Kidney glomerular epithelial cell (primary cell): ENCODE measurements around the gene VIPR2.

Experiments
- DNase-seq: peaks from one replicate; lab custom pipeline; 2025; lab: John Stamatoyannopoulos, UW

The VIPR2 gene

GRCh38 chr7:159064816-159065510, 79.7 kb downstream of the VIPR2 start:
- no peak for DNase-seq

- DNase-seq: no peak
Measured at GRCh38 chr7:159064121-159064815, 80.4 kb downstream of the VIPR2 start.

DNA sequence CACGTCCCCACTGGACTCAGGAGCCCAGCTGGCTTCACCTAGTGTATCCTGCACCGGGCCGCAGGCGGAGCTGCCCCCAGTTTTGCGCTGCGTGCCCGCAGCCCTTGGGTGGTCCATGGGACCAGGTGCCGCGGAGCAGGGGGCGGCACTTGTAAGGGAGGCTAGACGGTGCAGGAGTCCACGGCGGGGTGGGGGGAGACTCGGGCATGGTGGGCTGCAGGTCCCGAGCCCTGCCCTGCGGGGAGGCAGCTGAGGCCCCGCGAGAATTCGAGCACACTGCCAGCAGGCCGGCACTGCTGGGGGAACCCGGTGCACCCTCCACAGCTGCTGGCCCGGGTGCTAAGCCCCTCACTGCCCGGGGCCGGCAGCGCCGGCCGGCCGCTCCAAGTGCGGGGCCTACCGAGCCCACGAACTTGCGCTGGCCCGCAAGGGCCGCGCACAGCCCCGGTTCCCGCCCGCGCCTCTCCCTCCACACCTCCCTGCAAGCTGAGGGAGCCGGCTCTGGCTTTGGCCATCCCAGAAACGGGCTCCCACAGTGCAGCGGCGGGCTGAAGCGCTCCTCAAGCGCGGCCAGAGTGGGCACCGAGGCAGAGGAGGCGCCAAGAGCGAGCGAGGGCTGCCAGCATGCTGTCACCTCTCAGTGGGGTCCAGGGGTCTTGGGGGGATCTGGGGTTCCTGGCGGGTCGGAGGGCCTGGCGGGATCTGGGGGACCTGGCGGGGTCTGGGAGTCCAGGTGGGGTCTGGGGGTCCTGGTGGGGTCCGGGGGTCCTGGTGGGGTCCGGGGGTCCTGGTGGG, 81.4 kb downstream of the VIPR2 start:
- DNase-seq: no peak

DNA sequence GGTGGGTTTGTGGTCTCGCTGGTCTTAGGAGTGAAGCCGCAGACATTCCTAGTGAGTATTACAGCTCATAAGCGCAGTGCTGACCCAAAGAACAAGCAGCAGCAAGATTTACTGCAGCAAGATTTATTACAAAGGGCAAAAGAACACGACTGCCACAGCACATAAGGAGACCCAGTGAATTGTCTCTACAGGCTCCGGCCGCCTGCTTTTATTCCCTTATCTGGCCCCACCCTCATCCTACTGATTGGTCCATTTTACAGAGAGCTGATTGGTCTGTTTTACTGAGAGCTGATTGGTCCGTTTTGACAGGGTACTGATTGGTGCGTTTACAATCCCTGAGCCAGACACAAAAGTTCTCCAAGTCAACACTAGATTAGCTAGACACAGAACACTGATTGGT, 82.1 kb downstream of the VIPR2 start:
- no peak for DNase-seq

DNA sequence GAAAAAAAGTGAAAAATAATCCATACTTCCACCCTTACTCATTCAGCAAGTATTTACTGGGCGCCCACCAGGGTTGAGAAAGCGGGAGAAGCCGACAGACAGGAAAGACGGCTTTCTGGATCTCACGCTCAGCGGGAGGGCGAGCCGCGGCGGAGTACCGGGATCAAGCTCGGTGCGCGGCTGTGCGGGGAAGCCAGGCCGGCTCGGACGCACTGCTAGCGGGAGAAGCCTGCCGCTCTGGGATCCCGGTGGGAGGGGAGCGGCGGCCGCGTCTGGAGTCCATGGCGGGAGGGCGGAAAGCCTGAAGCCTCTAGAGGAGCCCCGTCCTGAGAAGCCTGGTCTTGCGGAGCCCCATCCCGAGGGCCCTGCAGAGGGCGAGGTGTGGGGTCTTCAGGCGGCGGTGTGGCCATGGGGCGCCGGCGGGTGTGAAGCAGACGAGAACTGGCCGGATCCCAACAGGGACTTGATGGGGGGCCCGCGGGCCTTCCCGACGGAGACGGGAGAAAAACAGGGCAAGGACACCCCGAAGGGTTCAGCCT, 82.9 kb downstream of the VIPR2 start:
- no peak for DNase-seq

DNA sequence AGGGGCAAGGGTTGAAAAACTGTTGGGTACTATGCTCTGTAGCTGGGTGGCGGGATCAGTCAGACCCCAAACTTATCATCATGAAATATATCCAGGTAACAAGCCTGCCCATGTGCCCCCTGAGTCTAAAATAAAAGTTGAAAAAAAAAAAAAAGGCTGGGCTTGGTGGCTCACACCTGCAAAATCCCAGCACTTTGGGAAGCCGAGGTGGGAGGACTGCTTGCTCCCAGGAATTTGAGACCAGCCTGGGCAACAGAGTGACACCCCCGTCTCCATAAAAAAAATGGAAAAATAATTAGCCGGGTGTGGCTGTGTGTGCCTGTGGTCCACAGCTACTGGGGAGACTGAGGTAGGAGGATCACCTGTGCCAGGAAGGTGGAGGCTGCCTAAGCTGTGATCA, 83.5 kb downstream of the VIPR2 start:
- no peak for DNase-seq

DNA sequence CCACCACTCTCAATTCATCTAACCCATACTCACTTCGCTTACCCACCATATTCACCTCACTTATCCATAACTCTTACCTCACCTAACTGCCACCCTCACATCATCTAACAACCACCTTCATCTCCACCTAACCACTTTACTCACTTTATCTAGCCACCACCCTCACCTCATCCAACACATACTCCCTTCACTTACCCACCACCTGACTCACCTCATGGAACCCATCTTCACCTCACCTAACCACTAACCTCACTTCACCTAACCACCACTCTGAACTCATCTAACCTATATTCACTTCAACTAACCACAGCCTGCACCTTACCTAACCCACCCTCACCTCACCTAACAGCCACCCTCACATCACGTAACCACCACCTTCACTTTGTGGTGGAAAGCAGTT, 84.2 kb downstream of the VIPR2 start:
- DNase-seq: no peak

GRCh38 chr7:159059629-159060028, 85.0 kb downstream of the VIPR2 start:
- no peak for DNase-seq

GRCh38 chr7:159057647-159058046, 87.0 kb downstream of the VIPR2 start:
- DNase-seq: no peak

DNA sequence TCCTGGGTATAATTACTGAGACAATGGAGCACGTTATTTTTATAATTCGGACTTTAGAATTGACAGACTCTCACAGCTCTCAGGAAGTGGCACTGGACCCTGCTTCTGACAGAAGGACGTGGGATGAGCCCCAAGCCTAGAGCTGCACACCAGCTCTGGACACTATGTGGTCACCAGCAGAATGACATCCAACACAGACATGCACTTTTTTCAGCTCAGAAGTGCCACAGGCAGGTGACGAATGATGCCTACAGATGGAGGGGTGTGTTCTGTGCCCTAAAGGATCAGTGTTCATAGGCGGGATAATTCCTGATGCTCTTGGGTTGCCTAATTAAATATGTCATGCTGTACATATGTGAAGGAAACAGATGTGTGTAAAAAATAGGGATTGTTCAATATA, 87.9 kb downstream of the VIPR2 start:
- no peak for DNase-seq

DNA sequence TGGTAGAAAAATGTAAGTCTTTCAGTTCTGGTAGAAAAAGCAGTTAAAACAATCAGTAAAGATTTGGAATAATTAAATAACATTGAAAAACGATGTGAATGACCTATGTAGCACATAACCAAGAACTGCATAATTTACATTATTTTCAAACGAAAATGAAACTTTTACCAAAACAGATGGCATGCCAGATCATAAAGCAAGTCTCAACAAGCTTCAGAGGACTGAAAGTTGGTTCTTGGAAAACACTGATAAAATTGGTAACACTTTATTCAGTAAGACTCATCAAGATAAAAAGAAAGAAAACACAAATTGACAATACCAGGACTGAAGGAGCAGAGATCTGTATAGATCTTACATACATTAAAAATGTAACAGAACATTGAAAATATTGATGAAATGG, 92.8 kb downstream of the VIPR2 start:
- DNase-seq: no peak

- no peak for DNase-seq
Measured at GRCh38 chr7:159050704-159051103, 94.0 kb downstream of the VIPR2 start.

DNA sequence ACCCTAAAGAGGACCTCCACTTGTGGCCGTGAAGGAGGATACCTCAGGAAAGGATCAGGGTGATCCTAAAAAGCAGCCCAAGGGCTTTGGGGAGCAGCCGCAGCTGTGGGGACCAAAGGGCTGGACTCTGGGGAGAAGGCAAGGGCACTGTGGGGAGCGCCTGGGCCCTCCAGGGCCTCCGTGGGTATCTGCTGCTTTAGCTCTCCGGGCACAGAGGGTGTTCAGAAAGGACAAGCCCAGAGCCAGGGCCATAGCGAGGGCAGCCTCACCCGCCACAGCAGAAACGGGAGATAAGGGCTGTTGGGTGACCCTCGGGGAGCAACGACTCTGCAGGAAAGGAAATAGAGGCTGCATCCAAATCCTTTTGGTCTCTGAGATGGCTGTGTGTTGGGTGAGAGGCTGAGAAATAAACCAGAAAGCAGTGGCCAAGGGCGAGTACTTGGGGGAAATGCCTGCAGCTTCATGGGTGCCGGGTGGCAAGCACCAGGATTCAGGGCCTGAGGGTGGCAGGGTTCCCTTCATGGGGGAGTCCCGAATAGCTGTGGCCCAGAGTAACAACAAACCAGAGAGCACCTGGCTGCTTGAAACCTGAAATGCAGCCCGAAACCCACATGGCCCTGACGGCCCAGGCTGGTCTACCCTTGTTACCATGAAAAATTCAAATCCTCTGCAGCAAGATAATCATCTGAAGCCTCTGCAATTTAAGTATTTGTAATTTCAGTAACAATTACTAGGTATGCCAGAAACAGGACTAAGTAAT, 95.2 kb downstream of the VIPR2 start:
- DNase-seq: no peak

DNA sequence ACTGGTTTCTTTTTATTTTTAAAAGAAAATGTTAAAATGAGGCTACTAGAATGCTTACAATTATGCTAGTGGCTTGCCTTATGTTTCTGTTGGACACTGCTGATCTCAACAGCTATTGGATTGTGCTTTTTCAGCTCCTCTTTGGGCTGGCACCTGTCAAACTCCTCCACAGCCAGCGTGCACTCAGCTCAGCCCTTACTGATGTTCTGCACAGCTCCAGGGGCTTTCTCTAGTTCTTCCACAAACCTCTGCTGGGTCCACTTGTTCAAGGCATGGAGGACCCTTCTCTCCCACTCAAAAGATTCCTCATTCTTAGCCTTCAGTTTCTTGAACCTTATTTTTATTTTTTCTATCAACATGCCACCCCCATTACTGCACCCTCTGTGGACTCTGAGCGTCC, 96.0 kb downstream of the VIPR2 start:
- DNase-seq: no peak

- no peak for DNase-seq
Measured at GRCh38 chr7:159047536-159047935, 97.1 kb downstream of the VIPR2 start.

DNA sequence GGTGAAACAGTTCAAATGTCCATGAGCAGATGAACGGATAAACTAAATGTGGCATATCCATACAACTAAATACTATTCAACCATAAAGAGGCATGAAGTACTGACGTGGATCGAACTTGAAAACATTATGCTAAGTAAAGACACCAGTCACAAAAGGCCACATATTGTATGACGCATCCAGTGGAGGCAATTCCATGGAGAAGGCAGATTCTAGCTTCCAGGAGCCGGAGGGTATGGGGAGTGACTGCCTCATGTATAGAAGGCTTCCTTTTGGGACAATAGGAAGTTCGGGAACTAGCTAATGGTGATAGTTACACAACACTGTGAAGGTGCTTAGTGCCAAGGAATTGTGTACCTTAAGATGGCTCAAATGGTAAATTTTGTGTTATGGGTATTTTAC, 98.4 kb downstream of the VIPR2 start:
- DNase-seq: no peak

GRCh38 chr7:159045839-159046238, 98.8 kb downstream of the VIPR2 start:
- no peak for DNase-seq

- DNase-seq: no peak
Measured at GRCh38 chr7:159042581-159043101, 102.0 kb downstream of the VIPR2 start.

GRCh38 chr7:159042103-159042502, 102.6 kb downstream of the VIPR2 start:
- no peak for DNase-seq

DNA sequence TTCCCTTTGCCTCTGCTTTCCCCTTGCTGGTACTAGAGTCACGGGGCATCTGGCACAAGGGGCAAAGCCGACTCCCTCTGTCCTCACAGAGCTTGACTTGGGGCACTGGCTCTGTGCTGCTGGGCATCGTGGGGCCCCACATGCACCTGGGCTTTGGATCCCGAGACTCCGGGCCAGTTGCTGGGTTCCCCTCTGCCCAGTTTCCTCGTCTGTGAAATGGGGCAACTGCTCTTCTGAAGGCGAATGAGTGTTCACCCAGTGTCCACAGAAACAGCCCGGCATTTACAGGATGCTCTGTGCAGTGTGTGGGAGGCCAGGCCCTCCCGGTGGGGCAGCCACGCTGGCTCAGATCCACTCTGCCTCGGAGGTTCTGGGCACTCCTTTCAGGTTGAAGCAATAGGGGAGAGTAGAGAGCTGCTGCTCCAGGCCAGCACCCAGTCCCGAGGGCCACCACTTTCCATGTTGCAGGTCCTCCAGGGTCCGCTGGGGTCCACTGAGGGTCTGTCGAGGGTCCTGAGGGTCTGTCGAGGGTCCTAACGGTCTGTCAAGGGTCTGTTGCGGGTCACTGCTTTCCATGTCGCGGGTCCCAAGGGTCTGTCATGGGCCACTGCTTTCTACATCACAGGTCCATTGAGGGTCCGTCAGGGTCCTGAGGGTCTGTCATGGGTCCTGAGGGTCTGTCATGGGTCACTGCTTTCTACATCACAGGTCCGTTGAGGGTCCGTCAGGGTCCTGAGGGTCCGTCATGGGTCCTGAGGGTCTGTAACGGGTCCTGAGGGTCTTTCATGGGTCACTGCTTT, 103.6 kb downstream of the VIPR2 start:
- DNase-seq: no peak

- DNase-seq: no peak
Measured at GRCh38 chr7:159040146-159040545, 104.5 kb downstream of the VIPR2 start.
